ENCODE measurements around the gene CDH8.

The CDH8 gene

DNA sequence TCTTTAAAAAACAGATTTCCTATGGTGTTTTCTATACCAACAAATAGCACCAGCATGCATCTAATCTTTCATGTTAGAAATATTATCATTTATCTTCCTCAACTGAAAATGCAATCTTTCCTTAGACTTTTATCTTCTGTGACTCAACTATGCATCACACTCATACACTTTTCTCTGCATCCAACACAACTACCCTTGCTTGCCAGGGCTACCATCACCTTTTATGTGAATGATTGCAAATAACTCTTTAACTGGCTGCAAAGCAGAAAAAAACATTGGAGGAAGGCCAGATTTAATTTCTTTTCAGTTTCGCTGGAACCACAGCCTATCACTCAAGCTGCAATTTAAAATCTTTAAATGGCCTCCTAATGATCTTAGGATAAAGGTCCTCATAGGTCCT, 212.9 kb downstream of the CDH8 start:
- Histone ChIP-seq H3K27ac (replicated peaks) (no peak overlapping the region), H3K4me3 (replicated peaks; ENCODE audit: insufficient read depth, low read length) (no peak overlapping the region), H3K27me3 (ENCODE audit: insufficient read depth, poor library complexity, severe bottlenecking) (no peaks in the 10 kb centered on the region)
- DNase-seq (ENCODE audit: low read depth in 1 of 2, low spot score in 1 of 2), result no peak
- TF ChIP-seq REST (IDR thresholded peaks at IDR 0.05; ENCODE audit: insufficient replicate concordance, low read depth) (no peak), POLR2AphosphoS5 (IDR thresholded peaks at IDR 0.05; ENCODE audit: low read depth) (no peak), GABPA (IDR thresholded peaks at IDR 0.05; ENCODE audit: low read depth) (no peak)
- TF ChIP-seq, protein P1, sequence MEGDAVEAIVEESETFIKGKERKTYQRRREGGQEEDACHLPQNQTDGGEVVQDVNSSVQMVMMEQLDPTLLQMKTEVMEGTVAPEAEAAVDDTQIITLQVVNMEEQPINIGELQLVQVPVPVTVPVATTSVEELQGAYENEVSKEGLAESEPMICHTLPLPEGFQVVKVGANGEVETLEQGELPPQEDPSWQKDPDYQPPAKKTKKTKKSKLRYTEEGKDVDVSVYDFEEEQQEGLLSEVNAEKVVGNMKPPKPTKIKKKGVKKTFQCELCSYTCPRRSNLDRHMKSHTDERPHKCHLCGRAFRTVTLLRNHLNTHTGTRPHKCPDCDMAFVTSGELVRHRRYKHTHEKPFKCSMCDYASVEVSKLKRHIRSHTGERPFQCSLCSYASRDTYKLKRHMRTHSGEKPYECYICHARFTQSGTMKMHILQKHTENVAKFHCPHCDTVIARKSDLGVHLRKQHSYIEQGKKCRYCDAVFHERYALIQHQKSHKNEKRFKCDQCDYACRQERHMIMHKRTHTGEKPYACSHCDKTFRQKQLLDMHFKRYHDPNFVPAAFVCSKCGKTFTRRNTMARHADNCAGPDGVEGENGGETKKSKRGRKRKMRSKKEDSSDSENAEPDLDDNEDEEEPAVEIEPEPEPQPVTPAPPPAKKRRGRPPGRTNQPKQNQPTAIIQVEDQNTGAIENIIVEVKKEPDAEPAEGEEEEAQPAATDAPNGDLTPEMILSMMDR (IDR thresholded peaks at IDR 0.05; ENCODE audit: insufficient read depth, low read length), result no peak

DNA sequence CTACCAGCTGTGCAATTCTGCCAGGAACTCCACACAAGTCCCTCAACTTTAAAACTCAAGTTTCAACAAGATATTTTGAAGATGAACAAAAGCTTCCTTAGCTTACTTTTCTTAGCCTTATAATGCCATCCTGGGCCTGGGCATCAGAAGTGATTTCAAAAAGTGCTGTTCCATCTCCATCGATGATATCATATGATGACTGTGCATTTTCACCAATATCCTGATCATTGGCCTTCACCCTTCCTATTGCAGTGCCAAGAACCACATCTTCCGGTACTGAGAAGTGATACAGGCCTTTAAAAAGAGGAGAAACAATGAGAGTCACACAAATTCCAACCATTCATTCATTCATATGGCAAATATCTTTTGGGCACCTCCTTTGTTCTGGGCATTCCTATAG, 215.4 kb downstream of the CDH8 start:
- TF ChIP-seq POLR2AphosphoS5 (IDR thresholded peaks at IDR 0.05; ENCODE audit: low read depth) (no peak), GABPA (IDR thresholded peaks at IDR 0.05; ENCODE audit: low read depth) (no peak), SPI1 (IDR thresholded peaks at IDR 0.05; ENCODE audit: borderline replicate concordance, low read depth) (no peak), REST (IDR thresholded peaks at IDR 0.05; ENCODE audit: insufficient replicate concordance, low read depth) (no peak)
- TF ChIP-seq, protein P1 (IDR thresholded peaks at IDR 0.05; ENCODE audit: insufficient read depth, low read length), result no peak
- H3K27ac ChIP-seq (replicated peaks), result no peak overlapping the region

GRCh38 chr16:61820398-61820797, 215.8 kb downstream of the CDH8 start:
- no peak for TF ChIP-seq REST (IDR thresholded peaks at IDR 0.05; ENCODE audit: insufficient replicate concordance, low read depth)
- TF ChIP-seq GABPA (IDR thresholded peaks at IDR 0.05; ENCODE audit: low read depth), result no peak
- no peak for TF ChIP-seq SPI1 (IDR thresholded peaks at IDR 0.05; ENCODE audit: borderline replicate concordance, low read depth)
- TF ChIP-seq POLR2AphosphoS5 (IDR thresholded peaks at IDR 0.05; ENCODE audit: low read depth), result no peak
- TF ChIP-seq, protein P1 (IDR thresholded peaks at IDR 0.05; ENCODE audit: insufficient read depth, low read length), result no peak
- Histone ChIP-seq H3K27me3 (ENCODE audit: insufficient read depth, poor library complexity, severe bottlenecking) (no peaks in the 10 kb centered on the region), H3K4me3 (replicated peaks; ENCODE audit: insufficient read depth, low read length) (no peak overlapping the region), H3K27ac (replicated peaks) (no peak overlapping the region)
- DNase-seq (ENCODE audit: low read depth in 1 of 2, low spot score in 1 of 2), result no peak

More for the DNA sequence above, 215.4 kb downstream of the CDH8 start:
- Histone ChIP-seq H3K4me3 (replicated peaks; ENCODE audit: insufficient read depth, low read length) (no peak overlapping the region), H3K27me3 (ENCODE audit: insufficient read depth, poor library complexity, severe bottlenecking) (no peaks in the 10 kb centered on the region)
- no peak for DNase-seq (ENCODE audit: low read depth in 1 of 2, low spot score in 1 of 2)

All from HL-60 (cell line).